Measurements from ENCODE around the gene ODAPH.

Gene ODAPH

DNA sequence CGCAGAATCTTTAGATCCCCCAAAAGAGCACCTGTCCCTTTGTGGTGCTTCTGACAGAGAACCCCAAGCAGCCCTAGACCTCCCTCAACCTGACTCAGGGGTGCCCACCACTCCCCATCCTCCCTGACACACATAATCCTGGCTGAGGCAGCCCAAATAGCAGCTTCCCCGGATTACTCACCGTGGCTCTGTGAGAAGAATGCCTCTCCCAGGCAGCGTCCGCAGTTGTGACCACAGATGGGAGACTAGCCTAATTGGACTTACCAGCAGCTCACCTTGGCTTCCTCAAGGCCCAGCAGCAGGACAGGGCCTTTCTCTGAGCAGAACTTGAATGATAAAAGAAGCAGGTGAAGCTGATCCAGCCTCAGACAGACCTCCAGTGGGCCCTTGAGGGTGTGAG lies 10.3 kb upstream of the ODAPH start:
- DNase-seq, result no peak

DNA sequence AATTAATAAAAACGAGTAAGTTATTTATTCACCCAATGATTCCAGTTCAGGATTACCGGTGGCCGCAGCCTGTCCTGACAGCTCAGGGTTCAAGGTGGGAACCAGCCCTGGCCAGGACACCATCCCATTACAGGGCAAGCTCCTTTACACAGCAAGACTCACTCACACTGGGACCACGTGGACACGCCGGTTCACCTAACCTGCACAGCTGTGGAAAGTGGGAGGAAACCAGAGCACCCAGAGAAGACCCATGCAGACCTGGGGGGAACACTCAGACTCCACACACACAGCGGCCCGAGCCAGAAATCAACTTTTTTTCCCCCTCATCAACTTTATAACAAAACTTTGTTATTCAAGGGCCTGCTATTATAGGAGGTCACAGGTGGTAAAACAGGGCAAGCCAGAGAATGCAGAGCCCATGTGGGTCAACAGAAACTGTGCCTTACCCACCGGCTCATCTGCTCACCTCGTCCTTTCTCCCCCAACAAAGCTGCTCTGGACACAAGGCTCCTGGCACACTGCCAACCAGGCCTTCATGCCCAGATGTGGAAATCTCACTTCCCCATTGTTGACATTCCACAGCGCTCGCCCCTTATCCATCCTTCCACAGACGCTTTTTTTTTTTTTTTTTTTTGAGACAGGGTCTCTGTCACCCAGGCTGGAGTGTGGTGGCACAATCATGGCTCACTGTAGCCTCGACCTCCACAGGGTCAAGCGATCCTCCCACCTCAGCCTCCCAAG lies 8.0 kb upstream of the ODAPH start:
- no peak for DNase-seq

DNA sequence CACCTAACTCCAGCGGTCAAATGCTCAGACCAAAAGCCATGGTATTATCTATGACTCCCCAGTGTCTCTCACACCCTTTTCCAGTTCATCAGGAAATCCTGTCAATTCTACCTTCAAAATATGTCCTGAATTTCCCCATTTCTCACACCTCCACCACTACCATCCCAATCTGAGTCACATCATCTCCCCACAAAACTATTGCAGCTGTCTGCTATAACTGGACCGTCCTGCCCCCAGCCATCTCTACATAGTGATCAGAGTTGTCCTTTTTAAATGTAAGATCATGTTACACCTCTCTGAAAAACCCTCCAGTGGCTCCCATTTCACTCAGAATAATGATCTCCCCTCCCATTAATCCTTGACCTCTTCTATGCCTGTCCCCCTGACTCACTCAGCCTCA lies 6.8 kb upstream of the ODAPH start:
- DNase-seq, result no peak

DNA sequence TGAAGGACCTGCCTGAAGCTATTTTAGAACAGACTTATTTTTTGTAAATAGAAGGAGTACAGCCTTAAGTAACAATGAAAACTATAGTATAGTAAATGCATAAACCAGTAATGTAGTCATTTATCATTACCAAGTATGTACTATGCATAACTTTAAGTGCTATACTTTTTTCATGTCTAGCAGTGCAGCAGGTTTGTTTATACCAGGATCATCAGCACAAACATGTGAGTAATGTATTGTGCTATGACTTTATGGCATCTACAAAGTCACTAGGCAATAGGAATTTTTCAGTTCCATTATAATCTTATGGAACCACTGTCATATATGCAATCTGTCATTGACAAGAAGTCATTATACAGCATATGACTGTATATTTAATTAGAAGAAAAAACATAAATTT lies 3.4 kb upstream of the ODAPH start:
- no peak for DNase-seq

DNA sequence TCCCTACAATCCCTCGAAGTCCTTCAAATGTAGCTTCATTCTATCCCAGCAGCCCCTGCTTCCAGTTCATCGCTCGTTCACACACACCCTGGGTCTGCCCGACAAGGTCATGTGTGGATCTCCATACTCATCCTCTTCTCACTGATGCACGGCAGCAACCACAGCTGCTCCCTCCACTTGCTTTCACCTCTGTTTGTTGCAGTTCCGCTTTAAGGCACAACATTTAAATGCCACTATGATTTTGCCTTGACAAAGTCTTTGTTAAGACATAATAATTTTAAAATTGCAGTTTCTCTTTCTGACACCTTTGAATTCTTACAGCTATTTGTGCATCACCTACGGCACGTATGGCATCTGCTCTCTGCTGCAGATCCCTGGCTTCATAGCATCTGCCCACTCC lies 1.8 kb downstream of the ODAPH start:
- DNase-seq, result no peak

DNA sequence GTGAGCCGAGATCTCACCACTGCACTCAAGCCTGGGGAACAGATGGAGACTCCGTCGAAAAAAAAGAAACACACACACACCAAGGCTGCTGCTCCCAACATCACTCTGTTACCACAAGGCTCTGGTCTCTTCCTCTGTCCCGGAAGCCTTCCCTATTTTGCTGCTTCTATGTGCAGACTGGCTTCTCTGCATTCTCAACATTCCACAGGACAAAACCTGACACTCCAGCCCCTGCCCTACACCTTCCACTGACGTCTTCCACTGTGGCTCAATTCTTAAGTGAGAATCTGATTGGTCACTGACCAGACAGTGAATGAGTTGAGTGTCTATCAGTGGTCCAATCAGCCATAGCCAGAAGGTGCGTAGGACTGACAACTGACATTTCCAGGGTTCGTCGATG lies 5.9 kb downstream of the ODAPH start:
- DNase-seq, result no peak

DNA sequence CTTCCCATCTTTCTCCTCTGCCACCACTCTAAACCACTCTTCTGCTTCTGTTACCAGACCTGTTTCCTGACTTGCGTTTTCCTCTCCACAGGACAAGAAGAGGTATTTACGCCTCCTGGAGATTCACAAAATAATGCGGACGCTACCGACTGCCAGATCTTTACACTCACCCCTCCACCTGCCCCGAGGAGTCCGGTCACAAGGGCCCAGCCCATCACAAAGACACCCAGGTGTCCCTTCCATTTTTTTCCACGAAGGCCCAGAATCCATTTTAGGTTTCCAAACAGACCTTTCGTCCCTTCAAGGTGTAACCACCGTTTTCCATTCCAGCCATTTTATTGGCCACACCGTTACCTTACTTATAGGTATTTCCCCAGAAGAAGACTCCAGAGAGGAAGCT lies 8.2 kb downstream of the ODAPH start:
- no peak for DNase-seq

DNA sequence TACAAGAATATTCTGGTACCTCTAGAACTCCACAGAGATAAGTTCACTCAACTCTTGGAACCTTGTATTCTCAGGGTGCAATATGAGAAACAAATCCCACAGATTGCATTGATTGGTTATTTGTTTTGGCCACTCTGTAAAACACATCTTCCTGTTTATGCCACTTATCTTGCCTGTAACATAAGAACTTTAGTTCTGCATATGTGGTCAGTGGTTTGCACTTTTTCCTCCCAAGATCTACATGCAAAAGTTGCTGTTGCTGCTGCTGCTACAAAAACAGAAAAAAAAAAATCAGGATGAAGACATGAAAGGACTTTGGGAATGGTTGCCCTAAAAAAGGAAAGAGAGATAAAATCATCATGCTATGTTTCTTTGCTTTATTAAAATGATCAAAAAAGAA lies 9.6 kb downstream of the ODAPH start:
- no peak for DNase-seq

DNA sequence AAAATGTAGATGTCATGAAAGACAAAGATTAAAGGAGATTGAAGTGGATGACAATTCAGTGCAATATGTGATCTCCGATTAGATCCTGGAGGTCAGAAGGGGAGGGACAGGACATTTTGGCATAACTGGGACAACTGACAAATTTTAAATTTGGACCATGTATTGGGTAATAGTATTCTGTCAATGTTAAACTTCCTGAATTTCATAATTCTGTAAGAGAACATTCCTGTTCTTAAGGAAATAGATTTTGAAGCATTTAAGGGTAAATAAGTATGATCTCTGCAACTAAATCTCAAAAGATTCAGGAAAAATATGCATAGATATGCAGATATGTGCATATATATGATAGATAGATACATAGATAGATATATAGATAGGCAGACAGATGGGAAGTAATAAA lies 11.0 kb downstream of the ODAPH start:
- no peak for DNase-seq

DNA sequence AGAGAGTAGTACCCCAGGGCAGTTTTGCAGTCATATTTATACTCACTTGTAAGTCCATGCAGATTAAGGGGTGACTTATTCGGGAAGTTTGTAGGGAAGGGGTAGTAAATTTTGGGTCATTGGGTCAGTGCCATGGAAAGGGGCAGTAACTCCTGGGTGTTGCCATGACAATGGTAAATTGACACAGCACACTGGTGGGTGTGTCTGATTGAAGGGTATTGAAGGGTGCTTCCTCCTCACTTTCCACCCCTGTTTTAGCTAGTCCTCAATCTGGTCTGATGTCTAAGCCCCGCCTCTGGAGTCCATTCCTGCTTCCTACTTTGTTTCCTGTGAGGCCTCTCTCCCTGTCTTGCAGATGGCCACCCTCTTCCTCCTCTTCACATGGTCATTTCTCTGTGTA lies 11.9 kb downstream of the ODAPH start:
- DNase-seq, result no peak

DNA sequence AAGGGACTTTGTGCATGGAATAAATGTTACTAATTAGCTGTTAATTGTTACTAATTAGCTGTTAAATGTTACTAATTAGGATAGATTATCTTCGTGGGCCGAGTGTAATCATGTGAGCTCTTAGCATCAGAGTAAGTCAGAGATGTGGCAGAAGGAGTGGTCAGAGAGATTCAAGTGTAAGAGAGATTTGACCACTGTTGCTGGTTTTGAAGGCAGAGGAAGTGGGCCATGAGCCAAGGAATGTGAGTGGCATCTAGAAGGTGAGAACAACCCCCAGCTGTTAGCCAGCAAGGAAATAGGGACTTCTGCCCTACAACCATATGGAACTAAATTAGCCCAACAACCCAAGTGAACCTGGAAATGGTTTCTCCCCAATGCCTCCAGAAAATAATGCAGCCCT lies 28.2 kb downstream of the ODAPH start:
- DNase-seq, result no peak

DNA sequence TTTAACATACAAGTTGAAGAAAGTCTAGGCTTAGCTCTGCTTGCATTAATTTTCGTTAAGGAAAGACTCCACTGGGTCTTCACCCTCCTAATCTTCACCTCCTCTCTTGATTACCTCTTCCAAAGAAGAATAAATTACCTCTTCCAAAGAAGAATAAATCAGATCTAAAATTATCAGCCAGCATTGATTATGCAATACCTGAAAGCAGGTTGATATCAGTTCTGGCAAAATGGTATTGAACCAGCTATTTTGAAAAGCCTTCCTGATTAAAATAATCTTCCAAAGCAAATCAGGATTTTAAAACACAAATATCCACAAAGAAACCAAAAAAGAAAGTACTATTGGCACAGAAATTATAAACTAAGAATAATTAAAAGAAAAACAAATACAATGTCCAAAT lies 37.5 kb downstream of the ODAPH start:
- no peak for DNase-seq

DNA sequence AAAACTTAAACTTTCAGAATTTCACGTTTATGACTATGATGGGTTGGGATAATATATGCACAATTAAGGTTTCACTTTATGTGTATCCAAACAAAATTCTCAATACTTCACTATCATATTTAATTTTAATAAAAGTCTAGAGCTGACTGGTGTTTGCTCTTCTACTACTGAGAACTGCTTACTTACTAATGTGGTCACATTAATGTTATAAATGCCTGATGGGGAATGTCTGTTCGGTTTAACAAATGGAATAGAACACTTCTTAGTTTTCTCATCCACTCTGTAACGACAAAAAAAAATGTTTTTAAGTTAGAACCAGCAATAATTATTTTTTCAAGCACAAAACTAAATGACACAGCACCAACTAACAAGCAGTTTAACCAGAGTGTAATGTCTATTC lies 40.2 kb downstream of the ODAPH start:
- DNase-seq, result no peak

DNA sequence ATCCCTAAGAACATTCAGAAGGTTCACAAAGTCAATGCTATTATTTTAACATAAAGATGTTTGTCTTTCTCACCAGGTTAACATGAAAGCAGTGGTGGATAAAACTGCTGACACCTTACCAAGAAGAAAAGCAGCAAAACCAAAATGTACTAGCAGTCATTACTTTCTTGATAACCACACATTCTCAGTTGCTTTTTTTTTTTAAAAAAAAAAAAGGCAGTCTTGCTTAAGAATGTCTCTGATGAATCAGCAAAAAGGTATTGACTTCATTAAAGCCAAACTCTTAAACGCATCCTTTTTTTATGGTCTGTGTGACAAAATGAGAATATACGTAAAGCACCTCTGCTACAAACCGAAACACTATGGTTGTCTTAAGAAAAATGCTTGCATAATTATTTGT lies 42.5 kb downstream of the ODAPH start:
- DNase-seq, result no peak

DNA sequence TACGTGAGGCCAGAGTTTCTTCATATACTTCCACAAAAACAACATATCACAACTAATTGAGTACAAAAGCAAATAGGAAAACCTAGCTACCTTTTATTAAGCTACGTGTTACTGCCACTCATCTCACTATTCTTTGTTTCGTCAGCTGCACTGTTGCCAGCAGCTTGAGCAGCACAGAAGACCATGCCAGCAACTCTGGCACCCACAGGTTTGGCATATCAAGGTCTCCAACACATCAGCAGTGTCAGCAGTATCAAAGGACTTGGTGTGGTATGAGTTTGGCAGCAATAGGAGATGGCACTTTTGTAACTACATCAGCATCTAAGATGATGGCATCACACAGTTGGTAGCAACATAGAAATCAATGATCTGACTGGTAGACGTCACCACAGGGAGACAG lies 43.8 kb downstream of the ODAPH start:
- DNase-seq, result no peak

DNA sequence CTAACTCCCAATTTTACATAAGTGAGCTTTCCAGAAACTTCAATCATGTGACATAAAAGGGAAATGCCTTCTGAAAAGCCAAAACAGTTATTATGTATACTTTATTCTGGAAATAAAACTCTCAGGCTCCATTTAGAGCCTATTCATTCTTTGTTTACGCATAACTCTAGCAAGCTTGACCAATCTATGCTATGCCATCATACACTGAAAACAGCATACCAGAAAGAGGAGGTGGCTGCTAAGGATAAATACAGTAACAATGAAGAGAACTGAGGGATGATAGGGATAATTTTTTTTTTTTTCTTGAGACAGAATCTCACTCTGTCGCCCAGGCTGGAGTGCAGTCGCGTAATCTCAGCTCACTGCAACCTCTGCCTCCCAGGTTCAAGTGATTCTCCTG lies 50.1 kb downstream of the ODAPH start:
- DNase-seq, result no peak

DNA sequence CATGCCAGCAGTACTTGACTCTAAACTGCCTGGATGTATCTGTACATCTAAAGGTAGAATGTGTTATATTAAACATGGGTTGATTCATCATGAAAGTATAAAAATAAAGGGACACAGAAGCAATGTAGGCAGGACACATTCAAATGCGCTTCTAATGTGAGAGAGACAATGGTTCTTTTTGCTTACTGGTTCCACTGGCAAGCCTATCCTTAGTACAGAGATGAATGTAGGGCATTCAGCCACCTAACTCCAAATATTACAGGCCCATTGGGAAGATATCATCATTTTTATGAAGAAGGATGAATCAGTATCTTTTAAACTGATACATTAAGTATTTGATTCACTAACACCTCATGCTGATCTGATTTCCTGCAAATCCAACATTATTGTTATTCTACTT lies 56.4 kb downstream of the ODAPH start:
- DNase-seq, result no peak

All from retina (tissue), 1 donor.